NCI-H748 (cell line): ENCODE measurements around the gene LEKR1.
"Not testable (repeated sequence)": the region's sequence is repeated elsewhere in the genome, so short reads cannot be mapped to it uniquely, and the experiment has no call there.

Experiments used
- DNase-seq: peaks from one replicate; lab custom pipeline; 2025; ENCODE audit not compliant: unreplicated experiment; lab: John Stamatoyannopoulos, UW

LEKR1 gene

GRCh38 chr3:156826144-156826895, at the start of gene LEKR1:
TSS of gene LEKR1 (plus strand) at chr3:156826353. CDS start at chr3:156829330, 2,977 bp downstream.
- DNase-seq: peak; percentile 89

- no peak for DNase-seq
Measured at GRCh38 chr3:156776871-156777270, 49.3 kb upstream of the LEKR1 start.

GRCh38 chr3:156781310-156782230, 44.6 kb upstream of the LEKR1 start:
- DNase-seq: no peak

- DNase-seq: no peak
Measured at GRCh38 chr3:156782319-156782718, 43.8 kb upstream of the LEKR1 start.

GRCh38 chr3:156782921-156783320, 43.2 kb upstream of the LEKR1 start:
- DNase-seq: no peak

- no peak for DNase-seq
Measured at GRCh38 chr3:156787001-156787400, 39.2 kb upstream of the LEKR1 start.

- no peak for DNase-seq
Measured at GRCh38 chr3:156787926-156788663, 38.1 kb upstream of the LEKR1 start.

- no peak for DNase-seq
Measured at GRCh38 chr3:156788846-156789245, 37.3 kb upstream of the LEKR1 start.

- no peak for DNase-seq
Measured at GRCh38 chr3:156790156-156790555, 36.0 kb upstream of the LEKR1 start.

GRCh38 chr3:156792114-156792513, 34.0 kb upstream of the LEKR1 start:
- DNase-seq: no peak

GRCh38 chr3:156792536-156792935, 33.6 kb upstream of the LEKR1 start:
- DNase-seq: no peak

GRCh38 chr3:156792945-156793344, 33.2 kb upstream of the LEKR1 start:
- DNase-seq: no peak

GRCh38 chr3:156793400-156793799, 32.8 kb upstream of the LEKR1 start:
- DNase-seq: no peak

GRCh38 chr3:156793851-156794250, 32.3 kb upstream of the LEKR1 start:
- no peak for DNase-seq

- no peak for DNase-seq
Measured at GRCh38 chr3:156795890-156796481, 30.2 kb upstream of the LEKR1 start.

- no peak for DNase-seq
Measured at GRCh38 chr3:156797368-156797767, 28.8 kb upstream of the LEKR1 start.

GRCh38 chr3:156800287-156800686, 25.9 kb upstream of the LEKR1 start:
- DNase-seq: not testable (repeated sequence)

- DNase-seq: no peak
Measured at GRCh38 chr3:156801746-156802145, 24.4 kb upstream of the LEKR1 start.

- no peak for DNase-seq
Measured at GRCh38 chr3:156802821-156803606, 23.1 kb upstream of the LEKR1 start.
